B cell (primary cell): ENCODE results near the gene TMEM208. TPM values are rescaled to one million over a fixed set of nuclear protein-coding genes. Genes with fewer than 3 reads are reported as not detected.

Source experiments
- ATAC-seq: fragments of 200-7000 bp; cut with Tn5 transposase; one replicate; pipeline ENCODE4 v1.10.0; 2021; ENCODE audit warnings: low read depth, mild to moderate bottlenecking, moderate number of reproducible peaks, moderate library complexity
- CTCF ChIA-PET: fragments of 350-600 bp; sonication (Branson Sonifier 250); formaldehyde crosslinking; loops from one replicate; lab custom pipeline; 2021; ENCODE audit warnings: antibody characterized with exemption, inconsistent platforms; lab: Charles Lee
- POLR2A ChIA-PET: fragments of 350-600 bp; sonication (Branson Sonifier 250); formaldehyde crosslinking; loops from one replicate; lab custom pipeline; 2021; ENCODE audit warnings: antibody characterized with exemption; lab: Charles Lee
- DNase-seq: peaks from one replicate; pipeline ENCODE4 v3.0.0; 2013
- H2AFZ ChIP-seq: 2 replicates; pipeline ENCODE4 v1.6.1; 2012; ENCODE audit warnings: mild to moderate bottlenecking, low read depth, low read length; ENCODE audit not compliant: insufficient read depth, poor library complexity, severe bottlenecking
- H3K27ac ChIP-seq, 2 donors: 1 replicate in 1 of 2; 2 replicates in 1 of 2; pipeline ENCODE4 v1.5.1; 2012 to 2013; ENCODE audit warnings: low read length in 2 of 2, mild to moderate bottlenecking in 2 of 2, moderate library complexity in 1 of 2
- H3K27me3 ChIP-seq, 4 experiments: fragments of 200-600 bp in 1 of 4; sonication (generic) in 1 of 4; replicated peaks in 1 of 4; 1 replicate in 2 of 4; 2 replicates in 2 of 4; pipeline versions ENCODE4 v1.6.1 to v1.7.0; 2013 to 2016; ENCODE audit warnings: low read length in 3 of 4, mild to moderate bottlenecking in 2 of 4, mixed read lengths in 1 of 4, moderate library complexity in 1 of 4; ENCODE audit not compliant: insufficient read depth in 4 of 4, control insufficient read depth in 3 of 4; ENCODE audit errors: control extremely low read depth in 1 of 4
- H3K36me3 ChIP-seq, 2 experiments: replicated peaks in 1 of 2; 1 replicate in 1 of 2; 2 replicates in 1 of 2; pipeline versions ENCODE4 v1.6.1 to v1.7.1; 2013; ENCODE audit warnings: low read length in 1 of 2; ENCODE audit not compliant: insufficient read depth in 2 of 2, control insufficient read depth in 1 of 2; ENCODE audit errors: control extremely low read depth in 1 of 2, extremely low read depth in 1 of 2
- H3K4me1 ChIP-seq, 2 donors: fragments of 200-600 bp in 1 of 2; sonication (generic) in 1 of 2; 1 replicate in 1 of 2; 2 replicates in 1 of 2; pipeline versions ENCODE4 v1.5.1 to v1.6.1; 2013 to 2017; ENCODE audit warnings: low read length in 2 of 2; ENCODE audit not compliant: control insufficient read depth in 2 of 2, insufficient read depth in 2 of 2
- H3K4me2 ChIP-seq: replicated peaks from 2 replicates; pipeline ENCODE3; 2012; ENCODE audit warnings: mild to moderate bottlenecking, low read depth, low read length; ENCODE audit not compliant: poor library complexity, severe bottlenecking
- H3K4me3 ChIP-seq, 5 experiments: fragments of 200-600 bp in 1 of 5; sonication (generic) in 1 of 5; 1 replicate in 3 of 5; 2 replicates in 2 of 5; pipeline versions ENCODE4 v1.5.1 to v1.7.0; 2011 to 2016; ENCODE audit warnings: low read length in 4 of 5, mild to moderate bottlenecking in 4 of 5, low read depth in 2 of 5, control low read depth in 1 of 5, moderate library complexity in 1 of 5; ENCODE audit not compliant: insufficient read depth in 1 of 5; ENCODE audit errors: control extremely low read depth in 1 of 5, extremely low read depth in 1 of 5
- H3K79me2 ChIP-seq: fragments of 200-600 bp; sonication (generic); one replicate; pipeline ENCODE4 v1.6.0; 2016; ENCODE audit warnings: low read length; ENCODE audit not compliant: control insufficient read depth, insufficient read depth
- H3K9ac ChIP-seq: fragments of 200-600 bp; sonication (generic); 2 replicates; pipeline ENCODE4 v1.6.1; 2017; ENCODE audit warnings: mild to moderate bottlenecking, low read length, moderate library complexity
- H3K9me3 ChIP-seq, 3 donors: one replicate each; pipeline versions ENCODE4 v1.6.1 to v1.7.1; 2013; ENCODE audit warnings: low read length in 2 of 3; ENCODE audit not compliant: control insufficient read depth in 2 of 3, insufficient read depth in 1 of 3; ENCODE audit errors: control extremely low read depth in 1 of 3
- H4K20me1 ChIP-seq: 2 replicates; pipeline ENCODE4 v1.6.0; 2012; ENCODE audit warnings: mild to moderate bottlenecking, low read length; ENCODE audit not compliant: insufficient read depth, control insufficient read depth, poor library complexity, severe bottlenecking
- H3K27ac Mint-ChIP-seq: one replicate; pipeline ENCODE4 v1.8.0; 2021; ENCODE audit warnings: mixed read lengths
- H3K27me3 Mint-ChIP-seq: one replicate; pipeline ENCODE4 v1.8.0; 2021; ENCODE audit warnings: mixed read lengths
- H3K4me1 Mint-ChIP-seq: one replicate; pipeline ENCODE4 v1.8.0; 2021; ENCODE audit warnings: mixed read lengths
- H3K4me3 Mint-ChIP-seq: one replicate; pipeline ENCODE4 v1.8.0; 2021; ENCODE audit warnings: mixed read lengths
- H3K9me3 Mint-ChIP-seq: one replicate; pipeline ENCODE4 v1.8.0; 2022; ENCODE audit warnings: mixed read lengths; ENCODE audit not compliant: insufficient read depth
- EZH2 ChIP-seq: IDR thresholded peaks from 2 replicates; pipeline ENCODE4 v1.6.1; 2012; ENCODE audit warnings: borderline replicate concordance, low read depth, mild to moderate bottlenecking, moderate library complexity, low read length; ENCODE audit not compliant: insufficient read depth, poor library complexity, severe bottlenecking
- WGBS: methylation state at CpG from one replicate; pipeline ENCODE4 v1.1.5; 2013; ENCODE audit warnings: missing lambda C conversion rate; ENCODE audit not compliant: insufficient coverage; 5-methylcytosine and 5-hydroxymethylcytosine counted together
- intact Hi-C: fragments of 100-400 bp; cut with micrococcal nuclease; formaldehyde crosslinking; loops from one replicate; pipeline ENCODE4 v1.10.0; 2022
- polyA plus RNA-seq: library from polyadenylated mRNA; depleted of rRNA; stranded (reverse); fragments of >200 nt; gene quantifications from 2 replicates; pipeline ENCODE4 v1.2.3, GENCODE V29; 2012
- total RNA-seq, 2 donors: library from RNA; stranded (reverse); fragments of 120-200 nt in 1 of 2; gene quantifications; 1 replicate in 1 of 2; 2 replicates in 1 of 2; pipeline versions ENCODE4 v1.2.3 to v1.2.4, GENCODE V29; 2013 to 2022
- TF ChIP-seq, protein P1 (sequence below): fragments of 200-600 bp; IDR thresholded peaks from one replicate; pipeline ENCODE4 v1.8.0; 2022; ENCODE audit warnings: antibody characterized with exemption, mild to moderate bottlenecking

Gene TMEM208
- total and polyA plus RNA-seq, 2 donors (not counting 1 experiment from before 2014, with no cell fraction given) = 36.1 to 40.4 TPM

DNA sequence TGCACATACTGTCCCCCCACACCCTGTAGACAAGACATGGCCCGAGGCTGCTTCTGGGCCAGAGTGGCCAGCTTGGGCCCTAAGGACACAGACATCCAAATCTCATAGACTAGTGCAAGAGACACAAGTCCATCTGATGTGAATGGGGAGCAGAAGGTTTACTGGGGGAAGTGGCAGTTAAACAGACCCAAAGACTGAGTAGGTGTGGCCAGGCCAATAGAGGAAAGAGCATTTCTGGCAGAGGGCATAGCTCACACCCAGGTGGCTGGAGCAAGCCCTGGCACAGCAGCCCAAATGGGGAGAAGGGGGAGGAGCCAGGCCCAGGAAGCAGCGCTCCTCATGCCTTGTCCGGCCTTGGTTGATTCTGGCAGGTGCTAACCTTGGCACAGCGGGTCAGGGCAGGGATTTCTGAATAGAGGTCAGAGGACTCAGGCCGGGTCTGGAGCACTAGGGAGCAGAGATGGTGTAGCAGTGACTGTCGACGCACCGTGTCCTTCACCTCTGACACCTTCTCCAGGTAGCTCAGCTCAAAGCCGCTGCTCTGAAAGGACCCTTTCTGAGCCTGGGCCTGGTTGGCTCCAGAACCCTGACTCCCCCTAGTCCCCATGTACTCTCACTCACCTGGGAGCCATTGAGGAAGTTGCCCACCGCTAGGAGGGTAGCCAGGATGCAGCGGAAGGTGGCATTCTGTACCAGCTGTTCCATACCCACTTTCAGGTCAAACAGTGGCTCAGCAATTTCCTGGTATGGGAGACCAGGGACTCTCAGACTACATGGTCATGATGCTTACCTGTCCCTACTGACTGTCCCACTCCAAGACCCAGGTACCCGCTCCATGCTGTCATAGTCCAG lies 4.1 kb downstream of the TMEM208 start:
- Mint-ChIP-seq H3K4me3 (no peak overlapping the region), H3K27ac (peak overlapping the region; percentile 20), H3K4me1 (peaks cover 21% of the 10 kb centered on the region), H3K9me3 (no peaks in the 10 kb centered on the region), H3K27me3 (no peaks in the 10 kb centered on the region)
- no peak for ATAC-seq
- no peaks in the 10 kb centered on the region for H3K9me3 ChIP-seq
- intact Hi-C loops = no loop called here
- H3K36me3 ChIP-seq = peaks cover 0 to 45% of the 10 kb centered on the region in 2 experiments
- no peak overlapping the region for H3K27ac ChIP-seq
- no peak overlapping the region for H2AFZ ChIP-seq
- H4K20me1 ChIP-seq = peaks cover 19% of the 10 kb centered on the region
- TF ChIP-seq EZH2 = no peak
- TF ChIP-seq, protein P1, sequence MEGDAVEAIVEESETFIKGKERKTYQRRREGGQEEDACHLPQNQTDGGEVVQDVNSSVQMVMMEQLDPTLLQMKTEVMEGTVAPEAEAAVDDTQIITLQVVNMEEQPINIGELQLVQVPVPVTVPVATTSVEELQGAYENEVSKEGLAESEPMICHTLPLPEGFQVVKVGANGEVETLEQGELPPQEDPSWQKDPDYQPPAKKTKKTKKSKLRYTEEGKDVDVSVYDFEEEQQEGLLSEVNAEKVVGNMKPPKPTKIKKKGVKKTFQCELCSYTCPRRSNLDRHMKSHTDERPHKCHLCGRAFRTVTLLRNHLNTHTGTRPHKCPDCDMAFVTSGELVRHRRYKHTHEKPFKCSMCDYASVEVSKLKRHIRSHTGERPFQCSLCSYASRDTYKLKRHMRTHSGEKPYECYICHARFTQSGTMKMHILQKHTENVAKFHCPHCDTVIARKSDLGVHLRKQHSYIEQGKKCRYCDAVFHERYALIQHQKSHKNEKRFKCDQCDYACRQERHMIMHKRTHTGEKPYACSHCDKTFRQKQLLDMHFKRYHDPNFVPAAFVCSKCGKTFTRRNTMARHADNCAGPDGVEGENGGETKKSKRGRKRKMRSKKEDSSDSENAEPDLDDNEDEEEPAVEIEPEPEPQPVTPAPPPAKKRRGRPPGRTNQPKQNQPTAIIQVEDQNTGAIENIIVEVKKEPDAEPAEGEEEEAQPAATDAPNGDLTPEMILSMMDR = no peak
- H3K4me1 ChIP-seq = peaks cover 13 to 18% of the 10 kb centered on the region in 2 donors
- H3K79me2 ChIP-seq = peaks cover 21% of the 10 kb centered on the region
- no peak for DNase-seq
- no peak overlapping the region for H3K9ac ChIP-seq
- no peaks in the 10 kb centered on the region for H3K27me3 ChIP-seq
- no peak overlapping the region for H3K4me3 ChIP-seq
- CTCF ChIA-PET = interaction anchor here (2.5 kb wide), 1 partner anchor 14 kb away, joined by 9 read pairs; no protein-coding TSS in a partner anchor
- no peak overlapping the region for H3K4me2 ChIP-seq
- POLR2A ChIA-PET = no interaction called here
- WGBS = 88% methylated on average over 11 of the region's 12 CpGs

DNA sequence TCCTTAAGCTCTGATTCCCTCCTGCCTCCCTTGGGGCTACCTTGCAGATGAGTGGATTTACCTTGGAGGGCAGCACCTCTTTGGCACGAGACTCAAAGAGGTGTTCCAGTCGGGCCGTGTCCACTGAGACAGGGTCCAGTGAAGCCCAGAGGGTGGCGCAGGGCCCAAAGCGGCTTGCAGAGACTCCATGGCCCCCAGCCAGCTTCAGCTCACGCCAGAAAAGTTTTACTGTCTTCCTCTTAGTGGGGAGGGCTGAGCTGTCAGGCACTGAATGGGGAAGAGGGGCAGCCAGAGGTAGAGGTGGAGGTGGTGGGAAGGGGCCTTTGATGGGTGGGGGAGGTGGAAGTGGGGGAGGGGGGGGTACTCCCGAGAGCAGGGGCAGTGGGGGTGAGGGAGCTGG lies 6.7 kb downstream of the TMEM208 start:
- H3K36me3 ChIP-seq = peaks cover 0 to 62% of the 10 kb centered on the region in 2 experiments
- Mint-ChIP-seq H3K27ac (no peak overlapping the region), H3K27me3 (no peaks in the 10 kb centered on the region), H3K4me1 (no peaks in the 10 kb centered on the region), H3K9me3 (no peaks in the 10 kb centered on the region), H3K4me3 (no peak overlapping the region)
- H3K27ac ChIP-seq = no peak overlapping the region
- no peaks in the 10 kb centered on the region for H3K4me1 ChIP-seq
- TF ChIP-seq EZH2 = no peak
- TF ChIP-seq, protein P1 = no peak
- ATAC-seq (no peak), DNase-seq (no peak)
- no peaks in the 10 kb centered on the region for H3K27me3 ChIP-seq
- H3K9ac ChIP-seq = no peak overlapping the region
- no peak overlapping the region for H3K4me3 ChIP-seq
- H4K20me1 ChIP-seq = peaks cover 5% of the 10 kb centered on the region
- WGBS = 92% methylated on average over 6 of the region's 7 CpGs
- ChIA-PET CTCF (interaction anchor here (1.4 to 1.5 kb wide), 2 partner anchors 12 to 78 kb away, joined by 3 to 4 read pairs; no protein-coding TSS in a partner anchor), POLR2A (interaction anchor here (0.7 kb wide), 1 partner anchor 295 kb away, joined by 3 read pairs; the partner anchor contains the start of gene RIPOR1)
- no peak overlapping the region for H3K4me2 ChIP-seq
- intact Hi-C loops = no loop called here
- peaks cover 6% of the 10 kb centered on the region for H3K79me2 ChIP-seq
- no peak overlapping the region for H2AFZ ChIP-seq
- H3K9me3 ChIP-seq = no peaks in the 10 kb centered on the region
